ENCODE results near the gene KCNK1.

The KCNK1 gene

GRCh38 chr1:233654658-233655280 is 40.9 kb downstream of the KCNK1 start:
- TF ChIP-seq SPI1 (IDR thresholded peaks at IDR 0.05; ENCODE audit: borderline replicate concordance, low read depth): no peak
- no peak for TF ChIP-seq REST (IDR thresholded peaks at IDR 0.05; ENCODE audit: insufficient replicate concordance, low read depth)
- TF ChIP-seq CTCF (IDR thresholded peaks at IDR 0.05; ENCODE audit: insufficient read depth, low read length): no peak
- no peak for TF ChIP-seq POLR2AphosphoS5 (IDR thresholded peaks at IDR 0.05; ENCODE audit: low read depth)
- TF ChIP-seq GABPA (IDR thresholded peaks at IDR 0.05; ENCODE audit: low read depth): no peak
- Histone ChIP-seq H3K27ac (replicated peaks) (no peak overlapping the region), H3K4me3 (replicated peaks; ENCODE audit: insufficient read depth, low read length) (no peak overlapping the region), H3K27me3 (ENCODE audit: insufficient read depth, poor library complexity, severe bottlenecking) (peaks cover 6% of the 10 kb centered on the region)
- DNase-seq (ENCODE audit: low read depth in 1 of 2, low spot score in 1 of 2): no peak

GRCh38 chr1:233655301-233655740 is 41.4 kb downstream of the KCNK1 start:
- H3K4me3 ChIP-seq (replicated peaks; ENCODE audit: insufficient read depth, low read length): no peak overlapping the region
- TF ChIP-seq SPI1 (IDR thresholded peaks at IDR 0.05; ENCODE audit: borderline replicate concordance, low read depth) (no peak), GABPA (IDR thresholded peaks at IDR 0.05; ENCODE audit: low read depth) (no peak), REST (IDR thresholded peaks at IDR 0.05; ENCODE audit: insufficient replicate concordance, low read depth) (no peak), POLR2AphosphoS5 (IDR thresholded peaks at IDR 0.05; ENCODE audit: low read depth) (no peak), CTCF (IDR thresholded peaks at IDR 0.05; ENCODE audit: insufficient read depth, low read length) (no peak)
- H3K27me3 ChIP-seq (ENCODE audit: insufficient read depth, poor library complexity, severe bottlenecking): peaks cover 5% of the 10 kb centered on the region
- H3K27ac ChIP-seq (replicated peaks): no peak overlapping the region
- DNase-seq (ENCODE audit: low read depth in 1 of 2, low spot score in 1 of 2): no peak

- no peak overlapping the region for H3K27ac ChIP-seq (replicated peaks)
- no peak for DNase-seq (ENCODE audit: low read depth in 1 of 2, low spot score in 1 of 2)
- TF ChIP-seq GABPA (IDR thresholded peaks at IDR 0.05; ENCODE audit: low read depth): no peak
- no peak for TF ChIP-seq CTCF (IDR thresholded peaks at IDR 0.05; ENCODE audit: insufficient read depth, low read length)
- no peak for TF ChIP-seq SPI1 (IDR thresholded peaks at IDR 0.05; ENCODE audit: borderline replicate concordance, low read depth)
- no peak for TF ChIP-seq POLR2AphosphoS5 (IDR thresholded peaks at IDR 0.05; ENCODE audit: low read depth)
- TF ChIP-seq REST (IDR thresholded peaks at IDR 0.05; ENCODE audit: insufficient replicate concordance, low read depth): no peak
- peaks cover 3% of the 10 kb centered on the region for H3K27me3 ChIP-seq (ENCODE audit: insufficient read depth, poor library complexity, severe bottlenecking)
- no peak overlapping the region for H3K4me3 ChIP-seq (replicated peaks; ENCODE audit: insufficient read depth, low read length)
Measured at GRCh38 chr1:233656032-233656635, 42.2 kb downstream of the KCNK1 start.

Measured in HL-60 (cell line).